Adrenal gland (tissue), 5 donors: ENCODE measurements around the gene MINDY3.

Experiments
- CTCF ChIP-seq, 6 experiments: fragments of 450-650 bp in 4 of 6; fragments of 200-600 bp in 2 of 6; sonication (generic) in 1 of 6; IDR thresholded peaks; 1 replicate in 5 of 6; 2 replicates in 1 of 6; pipeline versions ENCODE4 v1.5.1 to v1.8.0; 2016 to 2021; ENCODE audit warnings: antibody characterized with exemption in 6 of 6, mild to moderate bottlenecking in 2 of 6, moderate library complexity in 1 of 6
- POLR2A ChIP-seq, 2 donors: fragments of 450-650 bp; IDR thresholded peaks; one replicate each; pipeline ENCODE4 v1.6.1; 2017; ENCODE audit warnings: antibody characterized with exemption in 2 of 2, mild to moderate bottlenecking in 2 of 2, moderate library complexity in 1 of 2
- donor health status: DM: no; HTN: no; CAD: no.

- no peak for TF ChIP-seq CTCF (IDR thresholded peaks at IDR 0.05)
- TF ChIP-seq POLR2A (IDR thresholded peaks at IDR 0.05), result no peak
Measured at GRCh38 chr10:15791816-15792524, 68.3 kb downstream of the MINDY3 start.
